ENCODE measurements around the gene BFSP1.

The BFSP1 gene

DNA sequence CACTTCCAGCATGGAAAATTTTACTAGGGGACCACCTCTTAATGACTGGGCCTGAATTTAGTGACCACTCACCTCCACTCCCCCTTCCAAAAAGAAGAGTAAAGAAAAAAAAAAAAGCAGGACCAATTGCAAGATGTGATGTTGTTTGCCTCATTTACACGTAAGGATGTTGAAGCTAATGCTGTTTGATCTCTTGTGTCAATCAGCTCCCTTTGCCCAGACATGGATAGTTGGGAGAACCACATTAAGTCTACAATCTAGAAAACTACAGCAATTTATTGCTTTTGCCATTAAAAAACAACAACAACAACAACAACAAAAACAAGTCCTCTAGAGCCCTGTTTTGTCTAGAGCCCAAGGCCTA, 27.7 kb upstream of the BFSP1 start:
- DNase-seq = no peak
- in situ Hi-C loops (cut with MboI; ENCODE audit: low pct_unique_long_range_greater_than_20kb, low sequenced_read_pairs) = no loop called here

DNA sequence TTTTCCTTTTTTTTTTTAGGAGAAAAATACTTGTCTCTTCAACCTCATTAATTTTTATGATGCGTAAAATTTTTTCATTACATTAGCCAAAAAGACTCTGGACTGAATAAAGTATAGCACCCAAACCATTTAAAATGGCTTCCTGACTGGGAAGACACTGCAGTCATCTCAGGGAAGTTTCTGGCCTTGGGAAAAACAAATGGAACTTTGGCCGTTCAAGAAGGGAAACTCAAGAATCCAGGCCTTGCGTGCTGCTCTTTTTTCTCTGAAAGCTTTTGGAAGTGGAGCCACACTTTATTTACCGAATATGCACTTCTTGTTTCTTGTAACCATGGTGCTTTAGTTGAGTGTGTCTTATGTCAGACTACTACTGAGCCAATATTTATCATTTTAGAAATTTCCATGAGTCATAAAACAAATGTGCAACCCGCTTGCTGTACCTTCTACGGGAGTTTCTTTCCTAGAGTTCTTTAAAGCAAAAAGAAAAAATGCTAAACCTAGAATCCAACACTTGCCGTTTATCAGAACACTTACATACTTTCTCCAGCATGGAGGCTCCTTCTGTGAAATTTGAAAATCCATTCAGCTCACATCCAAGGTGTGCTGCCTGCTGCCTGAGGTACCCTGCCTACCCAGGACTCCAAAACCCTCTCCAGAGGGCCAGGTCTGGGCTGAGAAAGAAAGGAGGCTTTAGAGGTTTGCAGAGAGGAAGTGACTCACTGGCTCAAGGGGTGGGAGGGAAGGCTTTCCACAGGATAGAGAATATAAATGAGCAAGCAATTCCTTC, 27.2 kb upstream of the BFSP1 start:
- in situ Hi-C loops (cut with MboI; ENCODE audit: low pct_unique_long_range_greater_than_20kb, low sequenced_read_pairs) = no loop called here
- peak; percentile 54 for DNase-seq

DNA sequence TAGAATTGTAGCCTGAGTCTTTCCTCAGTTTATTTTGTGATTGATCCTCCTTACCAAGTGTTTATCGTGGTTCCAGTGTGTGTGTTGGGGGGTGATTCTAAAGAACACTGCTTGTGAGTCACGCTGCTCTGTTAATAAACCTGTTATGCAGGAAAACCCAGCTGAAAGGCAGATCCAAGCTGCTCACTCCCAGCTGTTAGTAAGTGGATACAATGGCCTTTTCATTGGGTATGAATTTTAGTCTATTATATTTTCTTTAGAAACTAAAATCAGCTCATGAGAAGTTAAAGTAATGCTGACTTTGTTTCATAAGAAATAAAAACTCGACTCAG, 26.5 kb upstream of the BFSP1 start:
- no peak for DNase-seq
- in situ Hi-C loops (cut with MboI; ENCODE audit: low pct_unique_long_range_greater_than_20kb, low sequenced_read_pairs) = no loop called here

DNA sequence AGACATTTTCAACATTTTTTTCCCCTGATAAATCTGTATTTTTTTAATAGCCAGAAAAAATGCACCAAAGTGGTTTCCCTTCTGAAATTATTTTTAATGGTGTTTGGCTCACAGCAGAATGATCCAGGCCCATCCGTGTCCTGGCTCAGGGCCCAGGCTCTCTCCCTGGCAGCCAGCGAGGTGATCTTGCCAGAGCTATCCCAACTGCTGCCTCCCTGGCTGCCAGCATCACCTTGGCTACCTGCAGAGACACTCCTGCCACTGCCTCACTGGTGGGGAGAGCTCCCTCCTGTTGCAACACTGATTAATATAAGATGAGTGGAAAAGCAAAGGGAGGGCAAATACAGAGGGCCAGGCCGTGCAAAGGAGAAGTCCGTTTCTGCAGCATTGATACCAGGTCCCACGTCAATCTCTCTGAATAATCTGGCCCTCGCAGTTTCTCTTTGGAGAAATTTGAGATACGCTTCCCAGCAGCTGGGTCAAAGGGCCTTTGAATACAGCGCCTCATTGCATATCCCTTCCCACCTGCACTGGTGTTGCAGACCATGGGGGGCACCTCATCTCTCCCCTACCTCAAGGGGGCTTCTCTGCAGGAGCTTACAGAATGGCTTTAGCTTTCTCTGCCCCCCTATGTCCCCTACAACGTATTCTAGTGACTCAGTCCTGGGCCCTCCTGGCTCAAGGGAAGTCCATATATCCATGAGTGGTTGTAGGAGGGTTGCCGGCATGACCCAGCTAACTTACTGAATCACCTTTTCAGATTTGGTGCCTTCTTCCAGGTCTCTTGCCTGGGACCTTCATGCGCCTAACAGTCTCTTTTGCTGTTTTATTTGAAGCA, 25.9 kb upstream of the BFSP1 start:
- no peak for DNase-seq

DNA sequence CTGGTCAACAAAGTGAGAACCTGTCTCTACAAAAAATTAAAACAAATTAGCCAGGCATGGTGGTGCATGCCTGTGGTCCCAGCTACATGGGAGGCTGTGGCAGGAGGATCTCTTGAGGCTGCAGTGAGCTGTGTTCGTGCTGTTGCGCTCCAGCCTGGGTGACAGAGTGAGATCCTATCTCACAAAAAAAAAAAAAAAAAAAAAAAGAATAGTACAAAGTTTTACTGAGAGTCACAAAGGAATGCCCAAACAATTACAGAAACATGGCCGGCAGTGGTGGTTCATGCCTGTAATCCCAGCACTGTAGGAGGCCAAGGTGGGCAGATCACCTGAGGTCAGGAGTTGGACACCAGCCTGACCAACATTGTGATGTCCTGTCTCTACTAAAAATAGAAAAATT, 23.9 kb upstream of the BFSP1 start:
- DNase-seq = no peak
- in situ Hi-C loops (cut with MboI; ENCODE audit: low pct_unique_long_range_greater_than_20kb, low sequenced_read_pairs) = no loop called here

More for the DNA sequence above, 25.9 kb upstream of the BFSP1 start:
- in situ Hi-C loops (cut with MboI; ENCODE audit: low pct_unique_long_range_greater_than_20kb, low sequenced_read_pairs) = no loop called here

DNA sequence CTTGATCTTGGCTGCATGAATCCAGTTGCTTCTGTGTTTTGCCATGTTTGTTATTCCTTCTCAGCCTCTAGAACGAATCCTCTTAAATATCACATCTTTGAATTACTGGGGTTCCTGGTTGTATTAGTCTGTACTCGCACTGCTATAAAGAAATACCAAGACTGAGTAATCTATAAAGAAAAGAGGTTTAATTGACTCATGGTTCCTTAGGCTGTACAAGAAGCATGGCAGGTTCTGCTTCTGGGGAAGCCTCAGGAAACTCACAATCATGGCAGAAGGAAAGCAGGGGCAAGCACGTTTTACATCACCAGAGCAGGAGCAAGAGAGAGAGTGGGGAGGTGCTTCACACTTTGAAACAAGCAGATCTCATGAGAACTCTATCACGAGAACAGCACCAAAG, 18.0 kb upstream of the BFSP1 start:
- DNase-seq = no peak
- in situ Hi-C loops (cut with MboI; ENCODE audit: low pct_unique_long_range_greater_than_20kb, low sequenced_read_pairs) = no loop called here

DNA sequence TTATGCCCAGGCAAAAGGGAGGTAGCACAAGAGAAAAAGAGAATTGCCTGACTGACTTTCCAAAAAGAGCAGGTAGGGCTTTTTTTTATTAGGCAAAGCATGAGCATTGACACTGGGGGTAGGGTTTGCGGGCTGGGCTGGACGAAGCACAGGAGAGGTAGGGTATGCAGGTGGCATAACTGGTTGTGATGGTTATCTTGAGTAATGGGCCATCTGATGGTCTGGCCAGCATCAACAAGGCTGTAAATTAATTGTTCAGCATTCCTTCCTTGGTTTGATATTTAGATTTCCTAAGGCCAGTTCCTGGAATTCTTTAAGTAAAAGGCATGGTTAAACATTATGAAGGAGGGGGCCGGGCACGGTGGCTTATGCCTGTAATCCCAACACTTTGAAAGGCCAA, 13.9 kb upstream of the BFSP1 start:
- in situ Hi-C loops (cut with MboI; ENCODE audit: low pct_unique_long_range_greater_than_20kb, low sequenced_read_pairs) = no loop called here

DNA sequence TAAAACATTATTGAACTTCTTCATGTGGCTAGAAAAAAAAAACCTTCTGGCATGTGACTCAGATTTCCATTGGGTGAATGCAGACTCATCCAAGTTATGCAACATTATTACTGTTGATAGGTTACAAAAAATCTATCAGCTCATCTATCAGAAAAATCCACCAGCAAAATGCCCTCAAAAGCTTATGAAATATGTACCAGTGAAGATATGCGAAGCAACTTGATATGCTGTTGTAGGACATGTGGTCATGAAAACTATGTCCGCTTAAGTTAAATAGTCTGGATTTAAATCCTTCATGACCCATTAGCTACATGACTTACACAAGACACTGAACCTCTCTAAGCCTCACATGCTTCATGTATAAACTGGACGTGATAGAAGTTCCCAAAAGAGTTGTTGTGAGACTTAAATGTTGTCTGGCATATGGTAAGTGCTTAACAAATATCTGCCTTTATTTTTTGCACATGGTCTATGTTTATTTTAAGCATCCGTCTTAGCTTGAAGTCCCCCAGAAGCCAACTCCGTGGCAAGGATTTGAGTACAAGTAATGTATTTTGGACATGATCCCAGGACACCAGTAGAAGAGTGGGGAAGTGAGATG, 12.5 kb upstream of the BFSP1 start:
- DNase-seq = no peak
- in situ Hi-C loops (cut with MboI; ENCODE audit: low pct_unique_long_range_greater_than_20kb, low sequenced_read_pairs) = no loop called here

More for the DNA sequence above, 13.9 kb upstream of the BFSP1 start:
- DNase-seq = no peak

DNA sequence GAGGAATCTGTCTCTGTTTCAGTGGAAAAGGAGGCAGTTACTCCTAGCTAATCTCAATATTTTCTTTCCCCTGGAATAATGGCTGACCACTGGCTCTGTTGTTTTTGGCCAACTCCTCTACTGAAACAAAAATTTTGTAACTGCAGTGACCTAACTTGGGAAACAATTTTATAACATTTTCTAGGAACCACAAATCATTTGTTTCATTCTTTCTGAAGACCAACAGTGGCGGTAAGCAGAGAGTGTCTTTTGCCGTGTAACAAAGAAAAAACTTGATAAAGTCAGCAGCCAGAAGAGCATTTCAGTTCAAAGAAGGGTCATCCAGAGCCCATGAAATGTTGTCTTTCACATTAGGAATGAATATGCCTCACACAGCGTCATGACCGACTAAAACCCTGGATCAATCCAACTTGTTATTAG, 11.8 kb upstream of the BFSP1 start:
- no peak for DNase-seq
- in situ Hi-C loops (cut with MboI; ENCODE audit: low pct_unique_long_range_greater_than_20kb, low sequenced_read_pairs) = no loop called here

DNA sequence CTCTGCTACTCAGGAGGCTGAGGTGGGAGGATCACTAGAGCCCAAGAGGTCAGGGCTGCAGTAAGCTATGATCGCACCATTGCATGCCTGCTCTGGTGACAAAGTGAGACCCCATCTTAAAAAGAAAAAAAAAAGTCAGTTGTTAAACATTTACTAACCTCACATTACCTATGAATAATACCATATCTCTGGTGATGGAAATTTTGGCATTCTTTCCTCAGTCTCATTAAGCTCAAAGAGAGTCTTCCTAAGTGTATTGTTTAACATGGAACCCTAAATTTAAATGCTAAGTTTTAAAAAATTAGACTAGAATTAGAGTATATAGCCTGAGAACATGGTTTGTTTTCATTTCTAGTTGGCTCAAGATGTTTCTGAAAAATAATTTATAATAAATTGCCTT, 11.3 kb upstream of the BFSP1 start:
- DNase-seq = no peak
- in situ Hi-C loops (cut with MboI; ENCODE audit: low pct_unique_long_range_greater_than_20kb, low sequenced_read_pairs) = no loop called here

DNA sequence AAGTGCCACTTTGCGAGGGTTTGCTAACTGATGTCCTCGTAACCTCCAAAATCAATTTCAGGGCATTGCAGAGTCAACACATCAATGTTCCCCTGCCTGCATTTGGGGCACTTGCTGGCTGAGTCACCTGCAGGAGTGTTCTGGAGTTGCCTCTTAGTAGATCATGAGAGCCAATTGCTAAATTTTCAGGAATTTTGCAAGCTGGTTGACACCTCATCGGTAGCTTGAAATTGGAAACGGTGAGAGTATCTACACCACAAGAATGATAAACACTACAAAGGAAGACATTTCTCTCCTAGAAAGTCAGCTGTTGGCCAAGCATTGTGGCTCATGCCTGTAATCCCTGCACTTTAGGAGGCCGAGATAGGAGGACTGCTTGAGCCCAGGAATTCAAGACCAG, 10.8 kb upstream of the BFSP1 start:
- DNase-seq = no peak
- in situ Hi-C loops (cut with MboI; ENCODE audit: low pct_unique_long_range_greater_than_20kb, low sequenced_read_pairs) = no loop called here

DNA sequence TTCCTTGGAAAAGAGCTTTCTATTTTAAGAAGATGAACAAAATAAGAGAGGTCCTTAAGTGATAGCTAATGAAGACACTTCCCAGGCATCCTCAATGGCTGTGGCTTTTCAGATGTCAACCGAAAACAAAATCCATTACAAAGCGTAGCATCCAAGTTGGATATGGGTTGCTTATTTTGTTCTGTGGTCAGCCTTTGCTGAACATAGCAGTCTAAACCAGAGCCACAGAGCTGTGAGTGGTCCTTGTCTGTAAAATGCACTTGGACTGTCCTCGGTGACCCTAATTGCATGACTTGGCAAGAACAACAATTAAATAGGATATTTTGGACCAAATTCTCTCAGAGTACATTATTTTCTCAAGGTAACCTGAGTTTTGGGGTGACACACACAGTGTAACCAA, 10.4 kb upstream of the BFSP1 start:
- DNase-seq = no peak
- in situ Hi-C loops (cut with MboI; ENCODE audit: low pct_unique_long_range_greater_than_20kb, low sequenced_read_pairs) = no loop called here

DNA sequence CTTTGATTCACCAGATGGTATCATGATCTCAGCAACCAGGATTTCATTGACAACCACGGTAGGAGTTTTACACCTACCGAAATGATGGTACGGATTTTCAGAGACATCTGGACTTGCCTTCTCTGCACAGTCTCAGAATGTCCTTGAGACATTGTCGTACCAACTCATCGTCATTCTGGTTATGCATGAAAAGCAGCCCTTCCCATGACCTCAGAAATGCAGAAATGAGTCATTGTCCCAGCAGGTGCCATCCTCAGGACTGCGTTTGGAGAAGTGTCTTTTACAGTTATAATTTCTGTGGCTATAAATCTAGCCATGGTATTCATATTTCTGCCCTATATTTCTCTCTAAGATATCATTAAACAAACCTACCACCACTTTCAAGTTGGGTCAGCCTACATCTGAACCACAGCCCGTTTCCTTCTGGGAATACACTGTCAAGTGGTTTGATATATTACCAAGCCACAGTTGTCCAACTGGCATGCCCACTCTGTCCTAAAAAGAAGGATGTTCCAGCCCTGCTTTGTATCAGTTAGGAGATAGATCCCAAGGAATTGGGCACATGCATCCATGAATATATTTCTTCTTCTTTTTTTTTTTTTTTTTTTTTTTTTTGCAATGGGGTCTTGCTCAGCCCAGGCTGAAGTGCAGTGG, 7.5 kb upstream of the BFSP1 start:
- DNase-seq = peak; percentile 40
- in situ Hi-C loops (cut with MboI; ENCODE audit: low pct_unique_long_range_greater_than_20kb, low sequenced_read_pairs) = no loop called here

DNA sequence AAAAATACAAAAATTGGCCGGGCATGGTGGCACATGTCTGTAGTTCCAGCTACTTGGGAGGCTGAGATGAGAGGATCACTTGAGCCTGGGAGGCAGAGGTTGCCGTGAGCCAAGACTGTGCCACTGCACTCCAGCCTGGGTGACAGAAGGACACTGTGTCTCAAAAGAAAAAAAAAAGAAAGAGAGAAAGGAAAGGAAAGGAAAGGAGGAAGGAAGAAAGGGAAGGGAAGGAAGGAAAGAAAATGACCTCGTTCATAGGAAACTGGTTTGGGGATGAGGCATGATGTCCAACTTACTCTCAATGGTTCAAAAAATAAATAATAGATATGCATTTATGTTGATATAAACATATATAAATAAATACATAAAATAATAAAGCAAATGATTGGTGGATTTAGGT, 6.8 kb upstream of the BFSP1 start:
- no peak for DNase-seq
- in situ Hi-C loops (cut with MboI; ENCODE audit: low pct_unique_long_range_greater_than_20kb, low sequenced_read_pairs) = no loop called here

DNA sequence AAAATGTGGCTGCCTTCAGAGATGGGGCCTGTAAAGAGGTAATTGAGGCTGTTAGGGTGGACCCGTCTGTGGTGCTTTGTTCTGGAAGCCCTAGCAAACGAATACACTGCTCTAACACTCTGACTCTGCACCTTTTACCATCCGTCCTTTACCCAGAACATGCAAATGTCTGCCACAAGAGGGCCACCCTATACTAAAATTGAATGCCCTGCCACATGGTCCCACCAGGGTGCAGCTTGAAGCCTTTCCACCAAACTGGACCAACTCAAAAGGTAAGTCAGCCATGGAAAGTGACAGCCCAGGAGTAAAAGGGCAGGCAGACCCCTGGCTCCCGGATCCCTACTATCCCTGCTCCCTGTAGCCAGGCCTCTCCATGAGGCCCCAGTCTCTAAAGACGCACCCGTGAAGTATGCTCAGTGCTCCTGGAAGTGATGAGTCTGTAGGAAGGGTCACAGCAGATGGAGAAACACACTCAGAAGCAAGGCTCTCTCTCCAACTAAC, 5.8 kb upstream of the BFSP1 start:
- DNase-seq = peak; percentile 88
- in situ Hi-C loops (cut with MboI; ENCODE audit: low pct_unique_long_range_greater_than_20kb, low sequenced_read_pairs) = no loop called here

DNA sequence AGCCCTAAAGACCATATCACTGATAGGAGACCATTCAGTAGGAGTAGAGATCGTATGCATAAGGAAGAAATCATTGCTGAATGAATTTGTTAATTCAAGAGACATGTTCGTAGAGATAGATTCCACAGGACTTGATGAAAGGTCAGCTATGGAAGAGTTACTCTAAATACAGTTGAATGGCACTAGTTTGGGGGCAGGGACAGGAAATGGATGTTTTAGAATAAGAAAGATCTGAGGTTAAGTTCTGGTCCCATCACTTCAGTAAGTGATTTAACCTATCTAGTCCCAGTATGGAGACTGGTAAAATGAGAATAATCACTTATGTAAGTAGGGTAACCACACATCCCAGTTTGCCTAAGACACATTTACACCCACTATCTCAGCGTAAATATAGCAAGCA, 2.9 kb upstream of the BFSP1 start:
- no peak for DNase-seq
- in situ Hi-C loops (cut with MboI; ENCODE audit: low pct_unique_long_range_greater_than_20kb, low sequenced_read_pairs) = no loop called here

DNA sequence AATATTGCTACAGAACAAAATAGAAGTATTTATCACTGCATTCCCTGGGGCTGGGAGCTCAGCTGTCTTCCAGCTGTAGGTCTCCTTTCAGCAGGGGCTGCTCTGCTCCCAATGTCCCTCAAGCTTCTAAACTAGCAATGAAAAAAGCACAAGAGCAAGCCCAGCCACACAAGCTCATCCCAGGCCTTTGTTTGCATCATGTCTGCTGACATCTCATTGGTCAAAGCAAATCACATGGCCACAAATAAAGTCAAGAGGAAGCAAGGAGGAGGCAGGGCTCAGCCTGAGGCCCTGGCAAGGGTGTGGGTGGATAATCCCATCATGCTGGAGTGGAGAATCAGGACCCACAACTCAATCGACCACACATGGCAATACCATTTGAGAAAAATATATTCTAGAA, 2.2 kb upstream of the BFSP1 start:
- in situ Hi-C loops (cut with MboI; ENCODE audit: low pct_unique_long_range_greater_than_20kb, low sequenced_read_pairs) = no loop called here
- DNase-seq = peak; percentile 73

DNA sequence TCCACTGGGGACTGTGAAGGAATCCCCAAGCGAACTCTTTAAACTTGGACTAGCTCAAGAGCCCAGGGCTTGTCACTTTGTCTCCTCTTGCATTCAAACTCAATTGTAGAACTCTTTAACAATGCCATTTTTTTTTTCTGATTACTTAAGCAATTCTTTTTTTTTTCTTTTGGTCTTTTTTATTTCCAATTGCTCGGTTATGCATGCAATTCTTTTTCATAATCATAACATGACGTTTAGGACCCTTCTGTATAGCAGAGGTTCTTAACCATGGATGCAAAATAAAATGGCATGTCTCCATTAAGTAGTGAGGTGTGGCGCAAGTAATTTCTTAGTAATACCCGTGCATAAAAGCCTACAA, 466 bp upstream of the BFSP1 start:
- DNase-seq = no peak
- in situ Hi-C loops (cut with MboI; ENCODE audit: low pct_unique_long_range_greater_than_20kb, low sequenced_read_pairs) = no loop called here

DNA sequence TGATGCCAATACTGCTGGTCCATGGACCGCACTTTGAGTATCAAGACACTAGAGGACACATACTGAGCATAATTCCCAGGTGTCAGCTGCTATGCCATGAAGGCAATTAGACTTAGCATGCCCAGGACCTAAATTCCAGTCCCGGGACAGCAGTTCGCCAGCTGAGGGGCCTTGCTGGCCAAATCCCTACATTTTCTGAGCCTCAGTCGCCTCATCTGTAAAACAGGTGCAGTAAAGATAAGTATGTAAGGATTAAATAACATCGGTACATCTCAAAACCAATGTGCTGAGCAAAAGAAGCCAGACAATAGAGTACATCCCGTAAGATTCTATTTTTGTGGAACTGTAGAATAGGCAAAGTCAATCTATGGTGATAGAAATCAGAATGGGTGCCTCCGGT, 1.0 kb downstream of the BFSP1 start:
- in situ Hi-C loops (cut with MboI; ENCODE audit: low pct_unique_long_range_greater_than_20kb, low sequenced_read_pairs) = no loop called here
- DNase-seq = no peak

DNA sequence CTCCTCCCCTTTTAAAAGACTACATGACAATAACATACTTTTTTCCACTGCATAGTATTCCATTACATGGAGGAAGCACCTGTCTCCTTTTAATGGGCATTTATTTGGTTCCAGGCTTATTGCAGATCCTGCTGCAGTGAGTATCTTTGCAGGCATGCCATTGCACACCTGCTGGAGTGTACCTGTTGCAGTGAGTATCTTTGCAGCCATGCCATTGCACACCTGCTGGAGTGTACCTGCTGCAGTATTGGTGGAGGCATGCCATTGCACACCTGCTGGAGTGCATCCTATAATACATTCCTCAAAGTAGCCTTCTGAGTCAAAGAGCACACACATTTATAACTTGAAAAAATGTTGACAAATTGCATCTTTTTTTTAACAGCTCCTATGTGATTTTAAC, 1.6 kb downstream of the BFSP1 start:
- DNase-seq = no peak
- in situ Hi-C loops (cut with MboI; ENCODE audit: low pct_unique_long_range_greater_than_20kb, low sequenced_read_pairs) = no loop called here
